A673 (cell line): ENCODE data around the gene LEMD1.

Experiments
- EZH2 ChIP-seq: fragments of 200-600 bp; sonication (generic); IDR thresholded peaks from 2 replicates; pipeline ENCODE4 v1.6.1; 2017; ENCODE audit warnings: borderline replicate concordance, low read depth, mild to moderate bottlenecking, mixed read lengths, antibody characterized with exemption, low read length; ENCODE audit not compliant: poor library complexity, severe bottlenecking
- TF ChIP-seq, protein P1 (sequence below): fragments of 300-800, 200-600 bp; sonication (generic); conservative IDR thresholded peaks from 2 replicates; pipeline ENCODE4 v1.5.1; 2017; ENCODE audit warnings: low read depth, mild to moderate bottlenecking, antibody characterized with exemption, low read length, moderate library complexity, mixed read lengths

GRCh38 chr1:205381305-205381704 lies 40.6 kb downstream of the LEMD1 start:
- TF ChIP-seq EZH2: no peak
- TF ChIP-seq, protein P1, sequence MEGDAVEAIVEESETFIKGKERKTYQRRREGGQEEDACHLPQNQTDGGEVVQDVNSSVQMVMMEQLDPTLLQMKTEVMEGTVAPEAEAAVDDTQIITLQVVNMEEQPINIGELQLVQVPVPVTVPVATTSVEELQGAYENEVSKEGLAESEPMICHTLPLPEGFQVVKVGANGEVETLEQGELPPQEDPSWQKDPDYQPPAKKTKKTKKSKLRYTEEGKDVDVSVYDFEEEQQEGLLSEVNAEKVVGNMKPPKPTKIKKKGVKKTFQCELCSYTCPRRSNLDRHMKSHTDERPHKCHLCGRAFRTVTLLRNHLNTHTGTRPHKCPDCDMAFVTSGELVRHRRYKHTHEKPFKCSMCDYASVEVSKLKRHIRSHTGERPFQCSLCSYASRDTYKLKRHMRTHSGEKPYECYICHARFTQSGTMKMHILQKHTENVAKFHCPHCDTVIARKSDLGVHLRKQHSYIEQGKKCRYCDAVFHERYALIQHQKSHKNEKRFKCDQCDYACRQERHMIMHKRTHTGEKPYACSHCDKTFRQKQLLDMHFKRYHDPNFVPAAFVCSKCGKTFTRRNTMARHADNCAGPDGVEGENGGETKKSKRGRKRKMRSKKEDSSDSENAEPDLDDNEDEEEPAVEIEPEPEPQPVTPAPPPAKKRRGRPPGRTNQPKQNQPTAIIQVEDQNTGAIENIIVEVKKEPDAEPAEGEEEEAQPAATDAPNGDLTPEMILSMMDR: no peak
